ENCODE data around the gene PWWP3B.

DNA sequence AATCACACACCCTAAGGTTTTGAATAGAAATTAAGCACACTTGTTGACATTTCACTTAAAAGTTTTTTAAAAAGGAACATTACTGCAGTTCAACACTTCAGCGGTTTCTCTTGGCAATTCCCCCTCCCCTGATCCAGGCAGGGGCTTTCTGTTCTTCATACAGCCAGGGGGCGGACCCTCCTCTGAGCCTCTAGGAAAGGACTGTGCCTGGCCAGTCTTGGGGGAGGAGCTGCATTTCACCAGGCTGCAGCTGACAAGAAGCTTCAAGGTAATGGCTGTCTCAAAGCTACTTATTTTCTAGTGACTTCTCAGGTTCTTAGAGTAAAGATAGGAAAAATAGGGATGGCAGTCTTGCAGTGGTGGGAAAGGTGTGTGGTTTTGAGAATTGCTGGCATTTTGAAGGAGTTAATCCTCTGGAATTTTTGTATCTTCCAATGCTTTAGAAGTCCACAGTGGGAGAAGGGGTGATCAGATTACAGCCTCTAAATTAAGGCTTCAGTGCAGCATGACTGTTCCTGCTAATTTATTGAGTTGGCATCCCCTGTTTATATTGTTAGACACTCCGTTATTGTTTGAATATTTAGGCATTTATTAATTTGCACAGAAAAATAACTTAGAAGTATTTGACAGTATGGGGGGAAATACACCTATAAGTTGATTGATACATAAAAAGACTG lies 33.5 kb downstream of the PWWP3B start:
- TF ChIP-seq EZH2phosphoT487 (IDR thresholded peaks at IDR 0.05; ENCODE audit: insufficient read depth, low read depth): no peak
- TF ChIP-seq EZH2 (IDR thresholded peaks at IDR 0.05; ENCODE audit: insufficient read depth, poor library complexity, severe bottlenecking): no peak
